H1 (cell line): ENCODE data around the gene OR13H1. TPM values are rescaled to one million over a fixed set of nuclear protein-coding genes. Genes with fewer than 3 reads are reported as not detected.

Experiments used
- RBBP5 ChIP-seq: IDR thresholded peaks from 2 replicates; pipeline ENCODE4 v1.7.1; 2012; ENCODE audit warnings: low read depth, mild to moderate bottlenecking, inconsistent platforms, low read length, moderate library complexity, borderline replicate concordance
- polyA plus RNA-seq, 7 experiments: library from polyadenylated mRNA; depleted of rRNA in 3 of 7; stranded (reverse) in 5 of 7; unstranded in 2 of 7; fragments of >200 nt in 5 of 7; fragments of 200-250 nt in 2 of 7; gene quantifications; 1 replicate in 5 of 7; 2 replicates in 1 of 7; 4 replicates in 1 of 7; pipeline versions ENCODE4 v1.2.1 to v1.2.3, GENCODE V29; 2011 to 2013; ENCODE audit warnings: missing spikeins in 2 of 7, mixed read lengths in 2 of 7
- total RNA-seq: library from RNA; stranded (reverse); fragmentation: NEBNext Ultra II Directional; extraction: Animal tissue kit (Norgen Biotek cat#: 25700); gene quantifications from 2 replicates; pipeline ENCODE4 v1.2.1, GENCODE V29; 2021

Gene OR13H1
- total and polyA plus RNA-seq, 2 of the 8 experiments (the other 6 are each of a cell fraction or from before 2014, with no cell fraction given), result not detected

- no peak for TF ChIP-seq RBBP5
These were observed 20.8 kb downstream of the OR13H1 start (continued) for GRCh38 chrX:131564553-131565229.
